GM21360 (cell line): ENCODE data around the gene ANKDD1A.

Source experiments
- ATAC-seq: cut with Tn5 transposase; IDR thresholded peaks from one replicate; pipeline ENCODE4 v1.9.1; 2021; ENCODE audit warnings: mild to moderate bottlenecking, moderate library complexity; ENCODE audit not compliant: unreplicated experiment

Gene ANKDD1A

DNA sequence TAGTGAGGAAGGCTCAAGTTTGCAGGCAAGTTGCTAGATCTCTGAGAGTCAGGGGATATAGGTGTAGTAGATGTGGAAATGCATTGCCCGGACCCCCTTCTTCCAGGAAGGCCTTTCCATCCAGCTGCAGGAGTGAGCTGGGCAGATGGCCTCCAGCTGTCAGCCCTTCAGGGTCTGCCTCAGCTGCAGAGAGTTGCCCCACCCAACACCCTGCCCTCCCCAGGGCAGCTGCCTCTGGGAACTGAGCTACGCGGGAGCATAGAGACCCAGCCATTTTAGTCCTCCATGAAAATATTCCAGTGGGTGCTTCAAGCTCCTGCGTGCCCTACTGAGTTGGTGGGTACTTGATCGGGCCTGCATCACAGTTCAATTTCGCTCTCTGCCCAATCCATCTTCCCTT is 48.5 kb downstream of the ANKDD1A start:
- no peak for ATAC-seq

DNA sequence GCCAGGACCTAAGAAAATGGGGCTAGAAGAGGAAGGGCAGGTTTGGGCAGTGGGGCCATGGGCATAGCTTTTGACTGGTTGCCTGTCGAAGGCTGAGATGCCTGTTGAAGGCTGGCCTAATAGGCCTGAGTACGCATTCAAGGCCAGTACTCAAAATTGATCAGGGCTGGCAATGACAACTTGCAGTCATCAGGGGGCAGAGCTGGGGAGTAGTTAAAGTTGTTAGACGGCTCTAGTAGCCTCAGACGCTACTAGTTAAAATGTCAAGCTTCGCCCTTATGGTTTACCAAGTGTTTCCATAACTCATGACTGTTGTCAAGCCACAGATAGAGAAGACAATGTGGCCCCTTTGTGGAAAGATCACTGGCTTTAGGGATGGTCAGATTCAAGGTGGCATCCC is 49.3 kb downstream of the ANKDD1A start:
- ATAC-seq = no peak

DNA sequence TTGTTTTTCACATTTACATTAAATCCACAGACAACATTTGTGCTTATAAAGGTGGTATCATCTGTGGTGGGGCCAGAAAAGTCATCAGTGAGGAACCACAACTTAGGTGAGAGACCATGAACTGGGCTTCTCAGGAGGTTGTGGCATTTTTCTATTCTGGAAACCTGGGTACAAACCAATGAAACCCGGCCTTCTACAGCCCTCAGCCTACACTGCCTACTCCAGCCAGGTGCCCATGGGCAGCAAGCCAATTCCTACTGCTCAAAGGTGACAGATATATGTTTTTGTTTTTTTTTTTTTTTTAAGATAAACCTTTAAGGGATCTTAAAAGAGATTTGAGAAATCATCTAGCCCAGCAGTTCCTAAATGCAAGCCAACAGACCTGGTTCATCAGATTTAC is 57.7 kb downstream of the ANKDD1A start:
- no peak for ATAC-seq

DNA sequence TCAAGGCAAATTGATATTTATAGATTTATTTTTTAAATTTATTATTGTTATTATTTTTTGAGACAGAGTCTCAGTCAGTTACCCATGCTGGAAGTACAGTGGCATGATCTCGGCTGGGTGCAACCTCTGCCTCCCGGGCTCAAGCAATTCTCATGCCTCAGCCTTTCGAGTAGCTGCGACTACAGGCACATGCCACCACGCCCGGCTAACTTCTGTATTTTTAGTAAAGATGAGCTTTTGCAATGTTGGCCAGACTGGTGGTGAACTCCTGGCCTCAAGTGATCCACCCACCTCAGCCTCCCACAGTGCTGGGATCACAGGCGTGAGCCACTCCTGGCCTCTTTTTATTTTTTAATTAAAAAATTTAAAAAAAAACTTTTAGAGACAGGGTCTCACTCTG is 59.0 kb downstream of the ANKDD1A start:
- ATAC-seq = no peak

DNA sequence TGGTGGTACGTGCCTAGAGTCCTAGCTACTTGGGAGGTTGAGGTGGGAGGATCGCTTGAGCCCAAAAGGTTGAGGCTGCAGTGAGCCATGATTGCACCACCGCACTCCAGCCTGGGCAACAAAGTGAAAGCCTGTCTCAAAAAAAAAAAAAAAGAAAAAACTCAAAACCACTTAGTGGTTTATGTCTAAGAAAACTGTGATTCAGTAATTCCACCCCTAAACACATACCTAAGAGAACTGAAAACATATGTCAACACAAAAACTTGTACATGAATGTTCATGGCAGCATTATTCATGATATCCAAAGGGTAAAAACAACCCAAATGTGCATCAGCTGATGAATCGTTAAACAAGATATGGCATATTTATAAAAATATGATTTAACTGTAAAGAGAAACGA is 63.7 kb downstream of the ANKDD1A start:
- no peak for ATAC-seq

DNA sequence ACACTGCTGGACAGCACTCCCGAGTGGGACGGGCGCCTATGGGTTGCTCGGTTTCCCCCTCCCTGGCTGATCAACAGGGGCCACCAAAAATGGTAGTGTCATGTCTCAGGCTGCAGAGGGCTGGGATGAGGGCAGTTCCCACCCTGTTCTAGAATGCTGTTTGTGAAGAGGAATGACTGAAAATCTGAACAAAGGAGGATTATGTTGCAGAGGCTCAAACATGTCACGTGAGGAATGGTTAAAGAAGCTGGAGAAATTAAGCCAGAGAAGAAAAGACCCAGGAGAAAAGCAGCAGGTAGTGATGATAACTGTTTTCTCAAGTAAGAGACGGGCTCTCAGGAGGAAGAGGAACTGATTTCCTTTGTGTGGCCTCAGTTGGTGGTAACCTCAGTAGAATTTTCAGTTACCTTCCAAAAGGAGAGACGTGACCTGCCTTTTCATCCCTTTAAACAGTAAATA is 67.6 kb downstream of the ANKDD1A start:
- no peak for ATAC-seq

DNA sequence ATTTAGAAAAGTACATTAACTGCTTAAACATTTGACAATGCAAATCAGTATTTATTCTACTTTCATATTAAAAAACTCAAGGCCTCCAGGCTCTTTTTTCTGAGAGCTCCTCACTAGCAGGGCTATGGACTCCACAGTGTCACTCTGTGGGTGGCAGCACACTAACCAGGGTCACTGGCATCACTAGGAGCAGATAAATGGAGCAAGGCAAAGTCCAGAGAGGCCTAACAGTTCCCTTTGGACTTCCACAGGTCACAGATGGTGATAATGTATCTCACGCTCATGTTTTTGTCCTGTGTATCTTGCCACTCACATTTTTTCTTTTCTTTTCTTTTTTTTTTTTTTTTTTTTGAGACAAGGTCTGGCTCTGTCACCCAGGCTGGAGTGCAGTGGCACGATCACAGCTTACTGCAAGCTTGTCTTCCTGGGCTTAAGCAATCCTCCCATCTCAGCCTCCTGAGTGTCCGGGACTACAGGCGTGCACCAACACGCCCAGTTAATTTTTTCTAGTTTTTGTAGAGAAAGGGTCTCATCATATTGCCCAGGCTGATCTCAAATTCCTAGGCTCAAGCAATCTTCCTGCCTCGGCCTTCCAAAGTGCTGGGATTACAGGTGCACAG is 70.2 kb downstream of the ANKDD1A start:
- ATAC-seq = no peak

DNA sequence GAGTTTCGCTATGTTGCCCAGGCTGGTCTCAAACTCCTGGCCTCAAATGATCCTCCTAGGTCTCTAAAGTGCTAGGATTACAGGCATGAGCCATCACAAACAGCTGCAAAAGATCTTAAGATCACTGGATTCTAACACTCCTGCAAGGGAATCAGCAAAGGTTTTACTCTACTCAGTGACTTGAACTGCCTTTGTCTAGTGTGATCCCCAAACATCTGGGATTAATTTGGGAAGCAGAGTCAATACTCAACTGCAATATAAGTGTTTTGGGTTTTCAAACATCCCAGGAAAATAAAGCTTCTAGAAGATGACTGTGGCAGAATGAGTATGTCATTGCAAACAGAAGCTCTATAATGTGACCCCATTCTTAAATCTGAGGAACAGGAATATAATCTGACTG is 70.8 kb downstream of the ANKDD1A start:
- ATAC-seq = no peak

DNA sequence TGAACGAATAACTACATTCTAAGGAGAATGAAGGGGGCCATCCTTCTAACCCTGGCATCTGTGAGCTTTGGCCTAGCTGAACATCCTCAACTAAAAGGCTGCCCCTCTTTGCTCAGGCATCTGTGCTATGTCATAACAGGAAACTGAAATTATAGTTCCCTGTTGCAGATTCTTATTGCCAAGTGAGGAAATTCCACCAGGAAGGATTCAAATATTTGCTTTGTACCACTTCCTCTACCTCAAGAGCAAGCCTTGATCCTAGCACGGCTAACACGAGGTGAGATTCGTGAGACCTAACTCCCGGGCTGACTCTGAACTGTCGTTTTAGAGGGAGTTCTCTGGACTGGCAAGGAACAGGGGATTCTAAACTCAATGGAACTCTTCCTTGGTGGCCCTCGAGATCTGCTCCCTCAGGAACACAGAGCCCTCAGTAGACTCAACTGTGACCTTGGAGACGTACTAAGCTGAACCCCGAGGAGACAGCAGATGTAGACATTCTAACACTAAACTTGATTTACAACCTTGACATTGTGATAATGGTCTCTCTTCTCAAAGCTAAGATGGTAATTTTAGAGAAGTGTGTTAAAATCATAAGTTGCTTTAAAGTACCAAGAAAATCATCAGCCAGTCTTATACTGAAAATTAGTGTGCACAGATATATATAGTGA is 73.8 kb downstream of the ANKDD1A start:
- no peak for ATAC-seq

DNA sequence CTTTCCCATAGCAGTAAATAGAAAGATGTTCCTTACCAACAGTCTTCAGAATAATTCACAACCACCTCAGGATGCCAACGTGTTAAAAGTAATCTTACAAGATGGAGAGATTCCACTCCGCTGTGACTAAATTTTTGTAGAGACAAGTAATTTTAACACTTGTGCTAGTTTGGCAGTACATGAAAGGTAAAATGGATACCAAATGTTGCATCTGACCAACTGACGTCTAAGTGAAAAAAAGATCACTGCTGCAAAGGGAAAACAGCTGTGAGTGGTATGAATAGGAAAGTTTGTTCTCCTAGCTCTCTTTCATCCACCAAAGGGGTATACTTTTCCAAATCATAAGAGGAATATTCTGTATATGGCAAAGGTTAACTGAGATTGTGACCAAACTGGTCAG is 75.4 kb downstream of the ANKDD1A start:
- no peak for ATAC-seq

DNA sequence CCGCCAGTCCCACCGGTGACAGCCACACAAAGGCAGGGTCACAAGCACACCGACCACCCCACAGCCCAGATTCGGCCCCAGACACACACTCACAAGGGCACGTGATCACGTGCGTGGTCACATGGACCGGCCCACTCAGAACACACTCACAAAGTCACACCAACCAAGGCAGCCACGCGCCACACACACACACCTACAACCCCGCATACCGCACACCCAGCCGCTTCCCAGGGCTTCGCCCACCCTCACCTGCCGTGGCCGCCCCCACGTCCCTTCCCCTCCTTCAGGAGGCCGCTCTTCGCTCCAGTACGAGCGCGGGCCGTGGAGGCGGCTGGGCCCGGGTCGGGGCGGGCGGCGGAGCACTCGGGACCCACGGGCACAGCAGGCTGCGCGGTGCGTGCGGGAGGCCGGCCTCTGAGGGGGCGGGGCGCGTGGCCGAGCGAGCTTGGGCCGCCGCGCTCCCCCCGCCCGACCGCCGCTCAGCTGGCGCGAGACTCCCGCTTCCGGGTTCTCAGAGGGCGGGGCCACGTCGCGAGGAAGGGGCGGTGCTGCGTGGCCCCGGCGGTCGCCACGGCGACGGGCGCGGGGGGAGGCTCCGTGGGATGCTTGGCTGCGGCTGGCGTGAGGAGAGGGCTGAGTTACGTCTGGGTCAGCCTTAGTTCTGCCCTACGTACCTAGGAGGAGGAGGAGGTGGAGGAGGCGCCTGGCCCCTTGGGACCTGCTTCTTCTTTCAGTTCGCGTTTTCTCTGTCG is 77.9 kb downstream of the ANKDD1A start, which contains the start of gene SPG21:
Gene SPG21 (minus strand): TSS at position 499 of the 752 bp plus-strand sequence. CDS start 6,345 bp downstream, outside the sequence.
- peak; percentile 96 for ATAC-seq

DNA sequence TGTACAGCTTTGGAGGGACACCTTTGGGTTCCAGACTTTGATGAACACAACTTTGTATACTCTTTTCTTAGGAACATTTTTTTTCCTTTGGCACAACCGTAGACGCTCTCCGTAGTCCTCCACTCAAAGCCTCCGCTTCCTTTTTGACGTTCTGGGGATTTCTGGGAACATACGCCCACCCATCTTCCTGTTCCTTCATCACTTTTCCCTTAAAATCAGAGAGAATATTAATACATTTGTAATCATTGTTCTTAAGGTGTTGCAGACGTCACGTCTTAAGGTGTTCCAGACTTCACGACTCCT is 78.4 kb downstream of the ANKDD1A start:
- ATAC-seq = no peak

DNA sequence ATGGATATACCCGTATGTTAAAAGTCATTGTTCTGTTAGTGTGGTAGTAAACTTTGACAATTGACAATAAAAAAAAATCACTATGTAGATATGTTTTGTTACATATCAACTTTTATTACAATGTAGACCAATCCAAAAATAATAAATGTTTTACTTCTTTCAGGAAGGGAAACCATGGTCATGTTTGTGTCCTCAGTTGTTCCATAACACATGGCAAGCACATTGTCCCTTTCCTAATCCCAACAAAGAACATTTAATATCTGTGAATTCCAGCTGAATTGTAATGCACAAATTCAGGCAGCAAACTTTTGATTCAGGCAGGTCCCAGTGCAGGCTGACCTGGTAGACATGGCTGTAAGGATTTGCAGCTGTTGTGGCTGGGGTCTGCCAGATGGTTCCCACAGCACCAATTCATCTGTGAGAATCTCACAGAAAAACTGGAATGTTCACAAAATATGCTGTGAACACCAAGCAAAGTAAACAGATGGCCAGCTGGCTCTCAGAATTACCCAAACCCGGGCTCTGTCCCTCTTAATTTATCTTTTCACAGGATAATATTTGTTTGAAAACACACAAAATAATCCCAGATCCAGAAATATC is 79.9 kb downstream of the ANKDD1A start:
- ATAC-seq = no peak

DNA sequence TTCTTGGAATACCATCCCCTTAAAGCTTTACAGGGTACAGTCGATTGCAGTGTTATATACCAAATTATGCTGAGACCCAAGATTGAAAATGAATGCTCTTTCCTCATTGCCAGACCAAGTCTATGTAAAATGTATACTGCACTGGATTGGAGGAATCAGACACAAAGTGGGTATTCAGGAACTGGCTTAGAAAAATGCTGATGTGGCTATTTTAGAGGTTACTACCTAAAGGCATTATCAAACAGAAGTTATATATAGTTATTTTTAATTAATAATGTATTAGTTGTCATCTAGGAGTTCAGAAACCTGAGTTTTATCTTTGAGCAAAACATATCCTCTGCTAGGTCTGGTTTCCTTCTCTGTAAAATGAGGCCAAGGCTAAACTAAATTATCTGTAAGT is 81.6 kb downstream of the ANKDD1A start:
- ATAC-seq = no peak

DNA sequence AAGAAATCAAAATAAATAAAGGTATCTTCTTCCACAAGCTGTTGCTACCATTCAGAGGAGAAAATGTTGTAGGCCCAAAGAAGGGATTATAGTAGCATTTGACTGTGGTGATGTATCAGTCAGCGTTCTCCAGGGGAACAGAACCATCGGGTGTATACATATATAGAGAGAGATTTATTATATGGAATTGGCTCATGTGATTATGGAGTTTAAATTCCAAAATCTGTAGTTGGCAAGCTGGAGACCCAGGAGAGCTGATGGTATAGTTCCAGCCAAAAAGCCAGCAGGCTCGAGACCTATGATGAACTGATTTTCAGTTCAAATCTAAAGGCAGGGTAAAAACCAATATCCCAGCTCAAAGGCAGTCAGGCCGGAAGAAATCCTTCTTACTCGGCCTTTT is 85.4 kb downstream of the ANKDD1A start:
- no peak for ATAC-seq

DNA sequence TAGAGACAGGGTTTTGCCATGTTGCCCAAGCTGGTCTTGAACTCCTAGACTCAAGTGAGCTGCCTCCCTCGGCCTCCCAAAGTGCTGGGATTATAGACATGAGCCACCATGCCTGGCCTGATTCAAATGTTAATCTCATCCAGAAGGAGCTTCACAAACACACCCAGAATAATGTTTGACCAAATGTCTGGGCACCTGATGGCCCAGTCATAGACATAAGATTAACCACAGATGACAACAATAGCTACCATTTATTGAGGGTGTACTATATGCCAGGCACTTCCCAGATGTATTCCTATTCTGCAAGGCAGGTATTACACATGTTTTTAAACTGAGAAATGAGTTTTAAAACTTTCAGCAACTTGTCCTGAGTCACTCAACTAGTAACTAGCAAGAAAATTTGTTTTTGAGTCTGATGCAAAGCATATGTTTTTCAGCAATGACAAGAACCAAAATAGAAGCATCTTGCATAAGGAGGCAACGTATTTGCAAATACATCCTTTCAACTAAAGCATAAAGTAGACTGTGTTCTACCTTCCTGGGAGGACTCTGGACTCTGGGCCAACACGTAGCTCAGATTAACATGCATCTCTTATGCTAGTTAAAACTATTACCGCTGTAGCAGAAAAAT is 86.2 kb downstream of the ANKDD1A start:
- no peak for ATAC-seq

DNA sequence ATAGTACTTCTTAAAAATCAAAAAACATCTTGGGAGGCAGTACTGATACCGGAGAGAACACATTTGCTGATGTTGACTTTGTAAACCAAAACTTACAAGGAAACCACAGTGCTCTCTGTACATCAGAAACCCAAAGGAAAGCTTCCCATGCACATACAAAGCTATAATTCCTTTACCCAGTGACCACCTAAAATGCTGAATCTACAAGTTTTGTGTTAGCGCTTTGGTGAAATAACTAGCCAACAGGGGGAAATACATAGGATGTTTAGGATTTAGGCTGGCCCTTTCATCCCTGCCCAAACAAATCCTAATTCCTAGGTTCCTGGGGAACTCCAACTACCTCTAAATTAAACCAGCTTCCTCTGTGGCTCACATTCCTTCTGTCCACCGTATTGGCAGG is 93.3 kb downstream of the ANKDD1A start:
- no peak for ATAC-seq

DNA sequence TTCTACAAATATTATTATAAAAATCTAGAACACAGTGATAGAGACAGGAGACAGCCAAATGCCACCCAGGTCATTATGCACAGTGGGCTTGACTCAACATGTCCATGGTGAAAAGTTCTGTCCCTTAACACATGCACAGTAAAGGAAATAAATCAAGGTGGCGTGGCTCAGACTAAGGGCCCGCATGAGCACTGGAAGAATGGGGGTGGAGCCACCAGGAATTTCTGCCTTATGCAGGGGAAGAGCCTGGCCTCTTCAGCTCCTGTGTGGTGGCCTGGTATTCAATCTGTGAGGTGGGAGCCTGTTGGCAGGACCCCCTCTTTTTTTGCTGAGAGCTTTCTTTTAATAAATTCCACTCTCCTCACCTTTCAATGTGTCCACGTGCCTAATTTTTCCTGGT is 95.2 kb downstream of the ANKDD1A start:
- ATAC-seq = no peak
